ENCODE measurements around the gene SEC24A.

DNA sequence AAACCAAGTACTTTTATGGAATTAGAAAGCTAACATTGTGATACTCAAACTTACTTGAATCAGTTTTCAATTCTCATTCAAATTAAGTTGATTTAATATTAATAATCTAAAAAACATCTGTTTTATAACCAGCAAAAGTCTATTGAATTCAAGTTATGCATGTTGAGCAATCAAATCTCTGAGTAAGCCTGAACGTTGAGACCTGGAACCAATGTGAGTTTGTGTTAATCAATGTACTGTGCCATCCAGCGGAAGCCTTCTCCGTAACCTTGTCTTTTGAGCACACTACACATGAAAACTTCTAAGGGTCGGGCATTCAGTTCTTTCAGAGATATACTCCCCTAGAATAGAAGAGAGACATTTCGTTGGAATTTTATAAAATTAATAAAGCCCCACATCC, 41.9 kb upstream of the SEC24A start:
- TF ChIP-seq, protein P1, sequence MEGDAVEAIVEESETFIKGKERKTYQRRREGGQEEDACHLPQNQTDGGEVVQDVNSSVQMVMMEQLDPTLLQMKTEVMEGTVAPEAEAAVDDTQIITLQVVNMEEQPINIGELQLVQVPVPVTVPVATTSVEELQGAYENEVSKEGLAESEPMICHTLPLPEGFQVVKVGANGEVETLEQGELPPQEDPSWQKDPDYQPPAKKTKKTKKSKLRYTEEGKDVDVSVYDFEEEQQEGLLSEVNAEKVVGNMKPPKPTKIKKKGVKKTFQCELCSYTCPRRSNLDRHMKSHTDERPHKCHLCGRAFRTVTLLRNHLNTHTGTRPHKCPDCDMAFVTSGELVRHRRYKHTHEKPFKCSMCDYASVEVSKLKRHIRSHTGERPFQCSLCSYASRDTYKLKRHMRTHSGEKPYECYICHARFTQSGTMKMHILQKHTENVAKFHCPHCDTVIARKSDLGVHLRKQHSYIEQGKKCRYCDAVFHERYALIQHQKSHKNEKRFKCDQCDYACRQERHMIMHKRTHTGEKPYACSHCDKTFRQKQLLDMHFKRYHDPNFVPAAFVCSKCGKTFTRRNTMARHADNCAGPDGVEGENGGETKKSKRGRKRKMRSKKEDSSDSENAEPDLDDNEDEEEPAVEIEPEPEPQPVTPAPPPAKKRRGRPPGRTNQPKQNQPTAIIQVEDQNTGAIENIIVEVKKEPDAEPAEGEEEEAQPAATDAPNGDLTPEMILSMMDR (IDR thresholded peaks at IDR 0.05; ENCODE audit: insufficient read depth, low read length, poor library complexity, severe bottlenecking), result no peak
- no peak for TF ChIP-seq EZH2phosphoT487 (conservative IDR thresholded peaks at IDR 0.05; ENCODE audit: low read length)

Measured in SU-DHL-6 (cell line).